ENCODE measurements around the gene GALK2. TPM values are rescaled to one million over a fixed set of nuclear protein-coding genes. Genes with fewer than 3 reads are reported as not detected.
"Not testable (repeated sequence)": the region's sequence is repeated elsewhere in the genome, so short reads cannot be mapped to it uniquely, and the experiment has no call there.

The GALK2 gene
- total RNA-seq, 3 donors from 2014 or later (not counting 1 experiment from before 2014, with no cell fraction given): 19.1 to 24.3 (median 23.6) TPM

GRCh38 chr15:49196856-49197255, 26.8 kb downstream of the GALK2 start:
- H3K4me1 Mint-ChIP-seq: peaks cover 16 to 22% of the 10 kb centered on the region in 2 donors
- 97% methylated on average over 3 of the region's 4 CpGs for WGBS (ENCODE audit: insufficient coverage)
- H3K27ac Mint-ChIP-seq: no peak overlapping the region

GRCh38 chr15:49199666-49200065, 29.6 kb downstream of the GALK2 start:
- Histone ChIP-seq H3K4me3 (ENCODE audit: low read length) (no peak overlapping the region), H3K27me3 (ENCODE audit: control insufficient read depth, insufficient read depth, low read length) (no peaks in the 10 kb centered on the region), H3K36me3 (ENCODE audit: control insufficient read depth, insufficient read depth, low read length) (peaks cover 8% of the 10 kb centered on the region), H3K9me3 (ENCODE audit: control insufficient read depth, insufficient read depth, low read length) (no peaks in the 10 kb centered on the region), H3K27ac (ENCODE audit: low read length) (no peak overlapping the region), H3K4me1 (ENCODE audit: control insufficient read depth, insufficient read depth, low read length) (no peaks in the 10 kb centered on the region)
- WGBS (ENCODE audit: insufficient coverage): 100% methylated on average over 2 of the region's 3 CpGs
- H3K9me3 Mint-ChIP-seq: no peaks in the 10 kb centered on the region
- H3K27ac Mint-ChIP-seq: no peak overlapping the region
- no peak for DNase-seq
- no peaks in the 10 kb centered on the region for H3K36me3 Mint-ChIP-seq
- H3K4me1 Mint-ChIP-seq: peaks cover 20% of the 10 kb centered on the region in 2 donors
- ATAC-seq: no peak
- intact Hi-C loops (cut with micrococcal nuclease): no loop called here
- no peak overlapping the region for H3K4me3 Mint-ChIP-seq
- TF ChIP-seq CTCF (IDR thresholded peaks at IDR 0.05): no peak
- H3K27me3 Mint-ChIP-seq (ENCODE audit: low read depth in 2 of 2): no peaks in the 10 kb centered on the region

More at GRCh38 chr15:49196856-49197255, 26.8 kb downstream of the GALK2 start:
- TF ChIP-seq CTCF (IDR thresholded peaks at IDR 0.05): no peak
- intact Hi-C loops (cut with micrococcal nuclease): no loop called here
- Histone ChIP-seq H3K27ac (ENCODE audit: low read length) (no peak overlapping the region), H3K27me3 (ENCODE audit: control insufficient read depth, insufficient read depth, low read length) (no peaks in the 10 kb centered on the region), H3K36me3 (ENCODE audit: control insufficient read depth, insufficient read depth, low read length) (peaks cover 3% of the 10 kb centered on the region), H3K4me1 (ENCODE audit: control insufficient read depth, insufficient read depth, low read length) (no peaks in the 10 kb centered on the region), H3K9me3 (ENCODE audit: control insufficient read depth, insufficient read depth, low read length) (no peaks in the 10 kb centered on the region), H3K4me3 (ENCODE audit: low read length) (no peak overlapping the region)
- ATAC-seq (no peak), DNase-seq (no peak)
- H3K36me3 Mint-ChIP-seq: no peaks in the 10 kb centered on the region
- no peaks in the 10 kb centered on the region for H3K27me3 Mint-ChIP-seq (ENCODE audit: low read depth in 2 of 2)
- no peaks in the 10 kb centered on the region for H3K9me3 Mint-ChIP-seq
- H3K4me3 Mint-ChIP-seq: no peak overlapping the region

- Mint-ChIP-seq H3K36me3 (peaks cover 5% of the 10 kb centered on the region), H3K4me3 (no peak overlapping the region), H3K27ac (no peak overlapping the region), H3K9me3 (peaks cover 0 to 4% of the 10 kb centered on the region in 2 donors), H3K4me1 (peaks cover 19% of the 10 kb centered on the region in 2 donors), H3K27me3 (ENCODE audit: low read depth in 2 of 2) (no peaks in the 10 kb centered on the region)
- WGBS (ENCODE audit: insufficient coverage): 94% methylated on average over 3 of the region's 3 CpGs
- H3K27ac ChIP-seq (ENCODE audit: low read length): no peak overlapping the region
- intact Hi-C loops (cut with micrococcal nuclease): no loop called here
- no peaks in the 10 kb centered on the region for H3K9me3 ChIP-seq (ENCODE audit: control insufficient read depth, insufficient read depth, low read length)
- DNase-seq: no peak
- no peaks in the 10 kb centered on the region for H3K4me1 ChIP-seq (ENCODE audit: control insufficient read depth, insufficient read depth, low read length)
- H3K4me3 ChIP-seq (ENCODE audit: low read length): no peak overlapping the region
- no peak for TF ChIP-seq CTCF (IDR thresholded peaks at IDR 0.05)
- no peak for ATAC-seq
- no peaks in the 10 kb centered on the region for H3K27me3 ChIP-seq (ENCODE audit: control insufficient read depth, insufficient read depth, low read length)
- peaks cover 11% of the 10 kb centered on the region for H3K36me3 ChIP-seq (ENCODE audit: control insufficient read depth, insufficient read depth, low read length)
Measured at GRCh38 chr15:49200347-49200746, 30.3 kb downstream of the GALK2 start.

- H3K4me1 ChIP-seq (ENCODE audit: control insufficient read depth, insufficient read depth, low read length); H3K36me3 ChIP-seq (ENCODE audit: control insufficient read depth, insufficient read depth, low read length); ATAC-seq; H3K27me3 ChIP-seq (ENCODE audit: control insufficient read depth, insufficient read depth, low read length); H3K27me3 Mint-ChIP-seq (ENCODE audit: low read depth in 2 of 2); H3K27ac Mint-ChIP-seq; H3K27ac ChIP-seq (ENCODE audit: low read length); DNase-seq; intact Hi-C loops (cut with micrococcal nuclease); H3K4me3 Mint-ChIP-seq; H3K4me3 ChIP-seq (ENCODE audit: low read length): not testable (repeated sequence)
- Mint-ChIP-seq H3K36me3 (peaks cover 63% of the 10 kb centered on the region), H3K9me3 (peaks cover 16 to 32% of the 10 kb centered on the region in 2 donors), H3K4me1 (peaks cover 0 to 37% of the 10 kb centered on the region in 2 donors)
- peaks cover 15% of the 10 kb centered on the region for H3K9me3 ChIP-seq (ENCODE audit: control insufficient read depth, insufficient read depth, low read length)
Measured at GRCh38 chr15:49208102-49208501, 38.1 kb downstream of the GALK2 start.

Measured in natural killer cell (primary cell).